ENCODE results near the gene DUSP22.

DNA sequence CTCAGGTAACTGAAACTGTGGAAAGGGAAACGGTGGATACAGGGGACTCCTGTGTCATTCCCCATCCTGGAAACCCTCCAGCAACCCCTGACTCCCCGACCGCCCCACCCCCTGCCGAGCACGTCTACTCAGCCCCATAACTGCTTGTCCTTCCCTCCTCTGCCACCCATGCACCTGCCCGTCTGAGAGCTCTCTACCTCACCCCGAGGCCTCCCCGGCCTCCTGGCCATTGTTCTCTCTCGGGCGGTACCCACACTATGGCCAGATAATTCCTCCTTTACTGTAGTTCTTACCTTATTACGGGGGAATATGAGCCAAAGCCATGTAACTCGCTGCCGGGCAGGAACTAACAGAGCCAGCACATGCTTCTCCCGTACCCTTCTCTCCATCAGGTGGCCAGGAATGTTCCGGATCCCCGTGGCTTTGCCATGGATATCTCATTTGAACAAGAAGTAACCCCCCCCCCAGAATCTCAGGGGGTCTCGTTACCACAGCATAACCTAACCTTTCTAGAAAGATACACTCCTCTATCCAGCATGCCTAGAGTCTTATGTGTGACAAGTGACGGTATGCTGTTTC, 94.5 kb downstream of the DUSP22 start:
- TF ChIP-seq POLR2AphosphoS5 (IDR thresholded peaks at IDR 0.05; ENCODE audit: low read depth, low read length) (no peak), SIN3A (IDR thresholded peaks at IDR 0.05; ENCODE audit: borderline replicate concordance, insufficient read depth, low read length) (no peak), FOXP2 (optimal IDR thresholded peaks at IDR 0.05; ENCODE audit: borderline replicate concordance, extremely low read depth, extremely low read length, insufficient read depth) (no peak), TAF1 (IDR thresholded peaks at IDR 0.05; ENCODE audit: borderline replicate concordance, insufficient read depth, low read length) (no peak)
- TF ChIP-seq, protein P1, sequence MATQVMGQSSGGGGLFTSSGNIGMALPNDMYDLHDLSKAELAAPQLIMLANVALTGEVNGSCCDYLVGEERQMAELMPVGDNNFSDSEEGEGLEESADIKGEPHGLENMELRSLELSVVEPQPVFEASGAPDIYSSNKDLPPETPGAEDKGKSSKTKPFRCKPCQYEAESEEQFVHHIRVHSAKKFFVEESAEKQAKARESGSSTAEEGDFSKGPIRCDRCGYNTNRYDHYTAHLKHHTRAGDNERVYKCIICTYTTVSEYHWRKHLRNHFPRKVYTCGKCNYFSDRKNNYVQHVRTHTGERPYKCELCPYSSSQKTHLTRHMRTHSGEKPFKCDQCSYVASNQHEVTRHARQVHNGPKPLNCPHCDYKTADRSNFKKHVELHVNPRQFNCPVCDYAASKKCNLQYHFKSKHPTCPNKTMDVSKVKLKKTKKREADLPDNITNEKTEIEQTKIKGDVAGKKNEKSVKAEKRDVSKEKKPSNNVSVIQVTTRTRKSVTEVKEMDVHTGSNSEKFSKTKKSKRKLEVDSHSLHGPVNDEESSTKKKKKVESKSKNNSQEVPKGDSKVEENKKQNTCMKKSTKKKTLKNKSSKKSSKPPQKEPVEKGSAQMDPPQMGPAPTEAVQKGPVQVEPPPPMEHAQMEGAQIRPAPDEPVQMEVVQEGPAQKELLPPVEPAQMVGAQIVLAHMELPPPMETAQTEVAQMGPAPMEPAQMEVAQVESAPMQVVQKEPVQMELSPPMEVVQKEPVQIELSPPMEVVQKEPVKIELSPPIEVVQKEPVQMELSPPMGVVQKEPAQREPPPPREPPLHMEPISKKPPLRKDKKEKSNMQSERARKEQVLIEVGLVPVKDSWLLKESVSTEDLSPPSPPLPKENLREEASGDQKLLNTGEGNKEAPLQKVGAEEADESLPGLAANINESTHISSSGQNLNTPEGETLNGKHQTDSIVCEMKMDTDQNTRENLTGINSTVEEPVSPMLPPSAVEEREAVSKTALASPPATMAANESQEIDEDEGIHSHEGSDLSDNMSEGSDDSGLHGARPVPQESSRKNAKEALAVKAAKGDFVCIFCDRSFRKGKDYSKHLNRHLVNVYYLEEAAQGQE (IDR thresholded peaks at IDR 0.05; ENCODE audit: insufficient read depth in 1 of 2, low read depth in 2 of 2, low read length in 2 of 2) = no peak

Data from PFSK-1 (cell line).